NCI-H128 (cell line): ENCODE data around the gene CDH13.

ENCODE experiments used
- DNase-seq: peaks from one replicate; lab custom pipeline; 2025; ENCODE audit not compliant: unreplicated experiment; lab: John Stamatoyannopoulos, UW

Gene CDH13

DNA sequence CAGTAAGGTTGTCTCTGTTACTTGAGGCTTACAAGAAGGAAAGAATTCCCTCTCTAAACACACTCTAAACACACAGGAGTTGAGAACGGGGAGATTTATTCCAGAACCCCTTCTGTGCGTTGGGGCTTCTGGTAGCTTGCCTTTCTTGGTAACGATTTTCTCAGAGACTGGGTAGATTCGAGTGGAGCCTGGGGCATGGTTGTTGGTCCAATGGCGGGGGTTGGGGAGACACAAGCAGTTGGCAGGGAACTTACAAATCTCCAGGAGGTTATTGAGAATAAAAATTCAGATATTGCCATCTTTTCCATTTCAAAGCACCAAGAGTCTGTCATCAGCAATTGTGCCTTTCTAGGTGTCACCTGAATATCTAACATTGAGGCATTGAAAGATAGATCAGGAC lies 251.7 kb downstream of the CDH13 start:
- DNase-seq, result no peak

DNA sequence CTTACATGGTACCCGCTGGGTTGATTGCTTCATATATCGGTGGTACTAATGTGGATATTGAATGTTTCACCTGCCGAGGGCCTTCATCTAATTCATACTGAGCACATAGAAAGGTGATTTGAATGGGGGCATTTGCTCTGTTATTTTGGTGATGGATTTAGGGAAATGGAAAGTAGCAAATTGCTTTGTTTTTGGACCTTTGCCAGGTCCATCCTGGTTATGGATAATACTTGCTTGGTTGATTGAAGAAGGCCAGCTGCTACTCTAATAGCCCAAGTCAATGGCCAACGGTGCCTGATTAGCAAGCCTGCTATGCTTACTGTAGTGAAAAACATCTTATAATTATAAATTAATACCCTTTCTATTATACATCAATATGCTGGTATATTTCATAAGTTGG lies 253.6 kb downstream of the CDH13 start:
- DNase-seq, result no peak

DNA sequence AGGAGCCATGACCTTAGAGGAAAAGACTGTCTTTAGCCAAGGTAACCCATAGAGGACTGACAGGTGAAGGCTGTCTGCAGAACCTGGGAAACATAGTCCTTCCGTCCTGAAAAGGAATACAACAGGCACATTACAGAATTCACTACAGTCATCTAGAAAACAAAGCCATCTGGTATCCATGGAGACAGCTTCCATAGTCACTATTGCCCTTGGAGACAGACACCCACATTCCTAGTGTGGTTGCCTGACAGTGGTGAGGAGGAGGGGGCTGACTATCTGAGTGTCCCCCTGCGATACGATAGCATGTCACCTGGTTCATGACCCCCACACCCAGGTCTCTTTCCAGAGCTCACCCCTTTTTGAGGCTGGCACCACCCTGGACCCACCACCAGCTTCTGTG lies 254.7 kb downstream of the CDH13 start:
- no peak for DNase-seq

DNA sequence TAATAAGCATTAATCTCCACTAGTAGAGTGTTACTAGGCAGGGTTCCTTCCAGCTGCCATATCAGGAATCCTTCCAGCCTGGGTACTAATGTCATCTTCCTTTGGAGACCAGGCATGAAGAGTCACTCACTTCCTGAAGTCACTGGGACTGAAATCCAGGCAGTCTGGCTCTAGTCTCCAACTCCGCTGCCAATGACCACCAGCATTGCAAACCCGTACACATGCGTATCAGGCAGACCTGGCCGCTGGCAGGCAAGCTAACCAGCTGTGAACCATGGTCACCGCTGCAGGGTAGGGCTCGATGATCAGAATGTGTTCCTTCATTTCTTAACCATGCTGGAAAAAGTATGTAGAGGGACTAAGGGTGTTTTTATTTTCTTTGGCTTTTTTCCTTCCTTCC lies 255.5 kb downstream of the CDH13 start:
- DNase-seq, result no peak

DNA sequence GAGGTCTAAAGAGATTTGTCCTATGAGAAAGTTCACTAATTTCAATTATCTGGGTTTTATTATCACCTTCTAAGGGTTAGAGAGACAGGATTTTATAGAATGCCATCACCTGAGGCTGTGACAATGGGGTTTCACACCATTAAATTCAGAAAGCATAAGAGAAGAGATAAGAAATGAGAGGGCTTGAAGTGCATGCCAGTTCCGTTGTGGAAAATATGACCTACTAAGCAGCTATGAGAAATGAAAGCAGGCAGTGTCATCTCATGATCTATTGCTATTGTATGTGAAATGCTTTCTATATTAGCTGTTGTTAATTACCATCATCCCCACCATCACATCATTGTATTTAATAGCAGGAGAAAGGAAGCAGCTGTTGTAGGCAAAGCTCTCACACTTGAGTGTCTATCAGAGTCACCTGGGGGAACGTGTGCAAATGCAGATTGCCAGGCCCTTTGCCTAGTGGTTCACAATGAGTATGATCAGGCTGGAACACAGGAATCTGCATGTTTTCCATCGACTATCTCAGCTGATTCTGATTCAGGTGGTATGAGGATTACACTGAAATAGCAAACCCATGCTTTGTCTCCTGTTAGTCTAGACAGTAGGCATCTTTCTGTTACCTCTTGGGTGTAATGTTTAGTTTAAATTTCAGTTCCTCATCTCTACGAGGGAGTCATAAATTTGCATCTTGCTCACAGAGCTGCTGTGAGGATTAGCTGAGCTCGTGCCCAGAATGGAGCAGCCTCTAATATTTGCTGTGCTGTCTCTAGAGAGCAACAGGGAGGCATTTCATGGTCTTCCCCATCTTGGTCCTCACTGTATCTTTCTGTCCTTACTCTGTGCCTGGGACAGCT lies 256.4 kb downstream of the CDH13 start:
- DNase-seq, result no peak

DNA sequence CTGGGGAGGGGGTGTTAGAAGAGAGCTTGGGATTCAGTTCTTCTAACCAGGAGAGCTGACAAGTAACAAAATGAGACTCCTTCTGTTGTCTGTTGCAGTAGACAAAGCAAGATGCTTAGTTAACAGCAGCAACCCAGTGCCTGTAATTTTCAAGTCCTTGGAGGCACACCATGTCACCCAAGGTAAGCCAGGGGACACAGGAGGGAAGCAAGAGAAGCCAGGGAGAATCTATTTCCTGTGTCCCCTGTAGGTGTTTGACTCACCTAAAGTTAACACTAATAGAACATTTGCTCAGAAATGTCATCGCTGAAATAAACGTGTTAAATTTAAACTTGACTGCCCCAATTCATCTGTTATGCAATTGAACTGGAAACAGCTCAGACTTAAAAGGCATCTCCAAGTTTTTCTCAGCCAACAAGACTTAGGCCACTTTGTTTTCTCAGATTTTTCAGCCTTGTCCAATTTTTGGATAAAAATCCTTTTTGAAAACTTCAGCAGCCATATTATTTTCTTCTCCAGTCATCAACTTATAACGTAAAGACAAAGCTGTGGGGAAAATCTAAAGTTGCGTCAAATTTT lies 257.6 kb downstream of the CDH13 start:
- DNase-seq, result no peak

DNA sequence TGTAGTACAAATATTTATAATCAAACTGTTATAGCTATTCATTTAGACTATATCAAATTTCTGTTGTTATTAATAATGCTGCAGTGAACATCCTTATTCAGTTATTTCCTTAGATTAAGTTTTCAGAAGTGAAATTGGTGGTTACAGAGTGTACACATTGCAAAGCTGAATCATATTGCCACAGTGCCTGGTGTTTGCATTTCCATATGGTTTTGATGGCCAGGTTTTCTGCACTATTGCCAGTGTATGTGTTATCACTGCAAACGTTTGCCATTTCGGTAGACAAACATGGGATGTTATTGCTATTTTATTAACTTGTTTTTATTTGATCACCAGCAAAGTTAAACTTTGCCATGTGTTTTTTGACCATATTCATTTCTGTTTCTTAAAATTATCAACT lies 259.4 kb downstream of the CDH13 start:
- DNase-seq, result no peak

DNA sequence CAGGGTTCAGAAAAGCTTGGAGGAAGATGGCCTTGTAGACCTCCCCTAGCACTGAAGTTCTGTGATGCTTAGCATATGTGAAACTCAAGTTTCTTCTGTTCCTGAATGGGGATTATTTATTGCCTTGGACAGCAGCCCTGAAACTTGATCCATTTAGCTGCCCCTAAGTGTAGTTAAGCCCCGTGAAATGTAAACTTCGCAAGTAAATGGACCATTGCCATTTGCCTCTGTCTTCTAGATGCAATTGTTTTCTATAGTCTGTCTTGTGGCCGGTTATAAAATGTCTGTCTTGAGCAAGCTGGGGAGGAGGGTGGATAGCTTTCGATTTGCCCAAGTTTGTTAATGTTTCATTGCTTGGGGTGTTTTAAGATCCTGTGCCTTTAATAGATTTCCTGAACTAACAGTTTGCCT lies 261.8 kb downstream of the CDH13 start:
- DNase-seq, result no peak

DNA sequence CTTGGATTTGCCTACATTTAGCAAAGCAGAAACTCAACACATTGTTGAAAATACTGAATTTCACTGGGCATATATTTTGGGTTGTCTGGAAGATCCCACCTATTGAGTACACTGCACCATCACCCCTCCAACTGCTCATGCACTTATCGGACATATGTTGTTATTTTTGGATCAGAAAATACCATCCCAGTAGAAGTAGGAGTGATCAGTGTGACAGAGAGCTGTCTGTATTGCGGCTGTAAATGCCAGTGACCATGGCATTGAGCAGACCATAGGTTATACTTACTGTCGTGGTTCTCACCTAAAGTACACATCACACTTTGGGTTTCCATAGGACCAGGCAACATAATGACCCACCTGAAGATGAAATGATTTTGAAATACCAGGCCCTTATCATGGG lies 264.7 kb downstream of the CDH13 start:
- no peak for DNase-seq

DNA sequence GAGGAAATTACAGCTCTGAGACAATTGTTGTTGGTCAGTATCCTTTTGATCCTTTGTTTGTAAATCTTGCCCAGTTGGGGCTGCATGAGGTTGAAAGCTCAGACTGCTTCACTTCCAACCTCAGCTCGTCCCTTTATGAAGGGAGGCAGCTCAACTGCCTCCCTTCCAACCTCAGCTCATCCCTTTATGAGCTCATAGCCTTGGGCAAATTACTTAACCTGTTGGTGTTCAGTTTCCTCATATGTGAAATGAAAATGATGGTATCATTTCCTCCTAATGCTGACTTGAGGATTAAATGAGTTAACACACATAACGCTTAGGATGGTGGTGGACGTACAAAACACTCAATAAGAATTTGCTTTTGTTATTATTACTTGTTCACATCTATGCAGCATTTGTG lies 265.1 kb downstream of the CDH13 start:
- DNase-seq, result no peak

DNA sequence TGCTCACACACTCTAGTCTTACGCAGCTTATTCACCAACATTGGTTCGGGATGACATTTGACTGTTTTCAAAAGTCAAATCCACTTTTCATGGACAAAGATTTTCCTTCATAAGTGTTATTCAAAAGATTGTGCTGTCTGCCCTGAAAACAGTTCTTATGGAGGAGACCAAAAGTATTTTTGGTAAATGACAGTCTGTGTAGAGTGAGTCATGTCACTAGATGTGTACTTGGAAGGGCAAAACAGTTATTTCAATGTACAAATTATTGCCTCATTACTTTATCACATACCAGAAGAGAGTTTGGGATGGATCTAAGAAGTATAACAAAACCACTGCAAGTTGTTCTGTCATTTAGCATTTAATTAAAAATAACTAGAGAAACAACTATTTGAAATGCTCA lies 265.6 kb downstream of the CDH13 start:
- DNase-seq, result no peak

DNA sequence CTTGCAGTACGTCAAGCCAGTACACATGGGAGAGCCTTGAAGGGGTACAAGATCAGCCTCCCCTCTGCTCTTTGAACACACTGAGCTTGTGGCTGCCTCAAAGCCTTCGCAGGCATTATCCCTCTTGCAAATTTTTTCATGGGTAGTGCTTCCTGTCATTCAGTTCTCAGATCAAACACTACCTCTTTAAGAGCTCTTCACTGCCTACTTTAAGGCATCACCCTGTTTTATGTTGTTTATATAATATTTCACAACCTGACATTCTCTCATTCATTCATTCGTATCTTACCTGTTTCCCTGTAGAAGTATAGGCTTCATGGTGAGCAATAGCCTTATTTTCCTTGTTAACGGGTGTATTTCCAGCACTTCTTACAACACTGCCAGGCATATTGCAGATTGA lies 269.1 kb downstream of the CDH13 start:
- DNase-seq, result no peak

DNA sequence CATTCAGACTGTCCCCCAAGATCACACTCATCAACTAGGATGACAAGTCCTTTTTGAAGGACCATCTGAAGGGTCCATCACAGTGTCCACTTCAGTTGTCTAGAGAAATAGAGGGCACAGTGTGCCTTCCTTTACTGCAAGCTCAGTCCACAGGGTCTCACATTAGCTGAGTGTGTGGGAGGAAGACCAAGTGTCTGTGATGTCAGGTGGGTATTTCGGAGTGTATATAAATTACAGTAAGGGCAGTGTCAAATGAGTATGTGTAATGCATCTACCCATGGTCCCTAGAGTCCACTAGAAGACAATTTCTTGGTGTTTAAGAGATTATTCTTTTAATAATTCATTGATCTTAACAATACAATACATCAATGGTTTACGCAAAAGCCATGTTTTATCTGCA lies 272.2 kb downstream of the CDH13 start:
- DNase-seq, result no peak

DNA sequence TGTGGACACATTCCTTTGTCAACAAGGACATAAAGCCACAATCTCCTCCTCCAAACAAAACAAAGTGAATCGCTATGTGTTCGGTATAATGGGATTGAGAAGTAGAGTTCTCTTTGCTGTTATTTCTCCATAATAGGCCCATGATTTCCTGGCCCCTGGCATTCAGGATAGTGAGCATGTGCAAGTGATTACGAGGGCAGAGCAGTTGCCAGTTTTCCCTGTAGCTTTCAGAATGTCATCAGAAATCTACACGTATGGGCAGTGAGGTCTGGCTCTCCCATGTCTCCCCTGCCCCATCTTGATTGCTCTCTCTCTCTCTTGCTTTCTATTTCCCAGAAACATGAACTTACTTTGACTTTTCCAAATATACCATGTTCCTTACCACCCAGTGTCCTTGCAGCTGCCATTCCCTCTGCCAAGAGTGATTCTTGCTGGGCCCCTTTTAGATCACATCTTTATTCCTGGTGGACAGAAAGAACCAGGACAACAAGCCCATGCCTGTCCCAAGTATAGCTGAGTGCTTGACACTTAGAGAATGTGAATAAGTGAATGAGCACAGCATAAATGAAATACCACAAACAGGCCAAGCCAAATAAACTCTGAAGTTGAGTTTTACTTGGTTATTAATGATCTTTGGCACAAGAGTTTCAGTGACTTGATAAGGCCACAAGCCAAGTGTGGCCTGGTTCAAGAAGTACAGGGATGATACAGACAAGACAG lies 273.1 kb downstream of the CDH13 start:
- no peak for DNase-seq

DNA sequence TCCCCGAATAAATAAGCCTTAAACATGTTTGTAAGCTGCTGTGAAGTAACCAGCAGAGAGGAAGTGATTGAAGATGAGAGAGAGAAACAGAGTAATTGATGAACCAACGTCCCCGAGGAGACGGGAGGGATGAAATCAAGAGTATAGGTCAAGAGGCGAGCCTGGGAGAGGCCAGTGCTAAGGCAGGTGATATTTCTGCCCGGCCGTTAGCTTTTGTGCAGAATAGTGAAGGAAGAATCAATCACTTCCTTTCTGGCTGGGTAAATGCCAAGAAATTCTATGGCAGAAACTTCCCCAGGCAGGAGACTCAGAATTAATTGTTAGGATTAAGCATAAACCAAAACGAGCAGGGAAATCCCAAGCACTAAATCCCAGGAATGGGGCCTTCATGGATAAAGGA lies 273.8 kb downstream of the CDH13 start:
- DNase-seq, result no peak

DNA sequence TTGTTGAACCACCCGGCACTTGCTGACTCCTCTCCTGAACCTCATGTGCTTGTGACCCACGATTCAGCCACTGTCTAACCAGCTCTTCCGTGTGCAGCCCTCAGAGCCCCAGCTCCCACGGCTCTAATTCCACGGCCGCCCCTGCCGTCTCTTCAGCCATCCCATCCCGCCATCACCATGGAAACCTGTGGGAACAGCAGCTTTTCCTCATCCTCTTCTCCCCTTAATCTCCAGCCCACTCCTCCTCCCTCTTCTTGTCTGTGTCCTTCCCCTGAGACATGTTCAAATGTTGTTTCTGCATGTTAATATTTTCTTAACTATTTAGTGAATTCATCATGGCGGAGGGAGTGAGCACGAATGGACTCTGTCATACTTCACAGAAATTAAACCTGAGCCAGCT lies 285.2 kb downstream of the CDH13 start:
- no peak for DNase-seq

DNA sequence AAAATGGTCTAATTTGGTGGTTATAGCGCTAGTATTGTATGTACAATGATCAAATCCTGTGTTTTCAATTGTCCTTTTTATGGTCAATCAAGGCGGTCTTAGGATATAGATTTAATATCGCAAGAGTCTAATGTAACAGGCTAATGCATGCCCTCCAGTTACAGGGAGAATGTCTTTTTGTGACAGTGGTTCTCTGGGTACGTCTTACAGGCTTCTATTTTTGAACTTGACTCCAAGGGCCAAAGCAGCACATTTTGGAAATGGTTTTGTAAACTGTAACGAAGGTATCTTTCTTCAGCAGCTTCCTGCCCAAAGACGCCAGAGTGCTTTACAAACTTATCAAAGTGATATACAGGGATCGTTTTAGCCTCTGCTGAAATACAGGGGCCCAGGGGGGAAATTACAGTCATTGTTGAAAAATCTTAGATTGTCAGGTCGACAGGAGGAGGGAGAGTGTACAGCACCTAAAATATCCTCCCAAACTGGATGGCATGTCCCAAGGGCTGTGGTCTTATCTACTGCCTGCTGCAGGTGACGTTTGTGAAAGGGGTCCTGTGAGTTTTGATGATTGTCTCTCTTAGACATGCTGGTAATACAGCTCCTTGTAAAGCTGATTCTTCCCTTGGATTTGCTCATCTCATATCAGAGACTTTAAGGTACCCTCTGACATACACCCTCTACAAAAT lies 288.5 kb downstream of the CDH13 start:
- DNase-seq, result no peak

DNA sequence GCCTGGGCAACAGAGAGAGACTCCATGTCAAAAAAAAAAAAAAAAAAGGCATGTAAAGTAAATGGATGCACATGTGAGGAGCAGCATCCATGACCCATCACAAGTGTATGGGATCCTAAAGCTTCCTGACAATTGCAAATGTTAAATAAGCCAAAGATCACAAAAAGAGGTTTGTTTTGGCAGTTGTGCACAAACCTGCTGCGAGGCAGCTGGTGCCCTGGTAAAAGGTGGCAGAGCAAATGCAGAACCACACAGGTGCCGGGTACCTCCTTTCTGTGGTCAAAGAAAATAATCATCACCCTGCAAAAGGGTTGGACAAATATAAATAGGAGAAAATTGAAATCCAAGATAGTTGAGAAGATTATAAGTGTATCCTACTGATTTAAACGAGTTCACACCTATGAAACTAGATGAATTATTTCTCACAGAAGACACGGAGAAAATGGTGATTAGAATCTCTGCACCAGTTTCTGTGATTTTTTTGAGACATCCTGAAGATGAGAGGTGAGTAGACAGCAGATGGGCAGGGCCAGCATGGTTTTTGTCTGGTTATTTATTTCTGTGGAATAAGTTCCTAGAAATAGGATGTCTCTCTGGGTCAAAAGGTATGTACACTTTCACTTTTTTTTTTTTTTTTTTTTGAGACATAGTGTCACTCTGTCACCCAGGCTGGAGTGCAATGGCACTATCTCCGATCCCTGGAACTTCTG lies 291.3 kb downstream of the CDH13 start:
- DNase-seq, result no peak

DNA sequence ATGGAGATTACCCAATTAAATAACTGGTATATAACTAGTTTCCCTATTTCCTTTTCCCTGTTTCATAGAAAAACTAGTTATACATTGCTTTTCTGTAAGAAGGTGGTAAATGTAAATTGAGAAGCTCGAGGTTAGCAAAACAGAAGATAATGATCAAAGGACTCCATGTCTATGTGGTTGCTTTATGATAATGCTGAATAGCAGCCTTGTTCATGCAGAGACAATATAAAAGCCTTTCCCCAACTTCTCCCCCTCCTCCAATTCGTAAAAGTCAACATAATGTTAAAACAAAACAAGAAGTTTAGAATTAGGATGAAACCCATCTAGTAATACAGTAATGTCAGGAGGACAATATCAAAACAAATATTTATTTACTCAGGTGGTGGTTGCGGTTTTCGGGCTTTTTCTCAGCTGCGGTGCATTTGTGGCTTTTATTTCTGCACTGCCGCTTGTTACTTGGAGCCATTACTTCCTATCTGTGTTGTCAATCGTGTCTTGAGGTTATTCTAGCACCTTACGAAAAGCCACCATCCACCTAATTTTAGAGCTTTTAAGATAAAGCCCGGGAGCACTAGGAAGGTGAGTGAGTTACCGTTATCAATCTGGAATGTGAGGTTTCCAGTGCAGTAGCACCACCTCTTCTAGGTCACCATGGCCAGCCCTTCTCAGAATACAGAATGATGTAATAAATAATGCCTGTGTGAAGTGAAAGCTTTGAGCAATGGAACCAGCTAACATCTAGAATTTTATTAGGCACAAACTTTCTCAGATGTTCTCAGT lies 297.5 kb downstream of the CDH13 start:
- DNase-seq, result no peak

DNA sequence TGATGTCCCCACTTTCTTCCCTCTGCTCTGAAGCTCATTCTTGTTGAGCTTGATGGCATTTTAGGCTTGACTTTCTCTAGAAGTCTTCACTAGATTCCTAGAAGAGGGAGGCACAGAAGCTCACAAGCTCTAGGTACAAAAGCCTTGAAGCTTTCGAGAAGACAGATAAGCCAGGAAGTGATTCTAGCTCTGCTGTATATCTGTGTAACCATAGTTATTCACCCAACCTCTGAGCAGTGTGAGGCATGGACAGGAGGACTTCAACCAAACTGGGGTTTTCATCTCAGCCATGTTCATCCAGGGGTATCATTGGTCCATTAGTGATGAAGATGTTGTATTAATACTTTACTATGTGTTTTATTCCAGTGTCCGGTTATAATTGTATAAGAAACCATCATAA lies 299.7 kb downstream of the CDH13 start:
- no peak for DNase-seq
